ENCODE results near the gene TRPC6.
"Not testable (repeated sequence)": the region's sequence is repeated elsewhere in the genome, so short reads cannot be mapped to it uniquely, and the experiment has no call there.

The TRPC6 gene

GRCh38 chr11:101516546-101516945 lies 67.3 kb downstream of the TRPC6 start:
- DNase-seq, result no peak

- no peak for DNase-seq
These were observed 72.7 kb downstream of the TRPC6 start for GRCh38 chr11:101511065-101511464.

GRCh38 chr11:101510591-101510990 lies 73.2 kb downstream of the TRPC6 start:
- DNase-seq, result no peak

DNA sequence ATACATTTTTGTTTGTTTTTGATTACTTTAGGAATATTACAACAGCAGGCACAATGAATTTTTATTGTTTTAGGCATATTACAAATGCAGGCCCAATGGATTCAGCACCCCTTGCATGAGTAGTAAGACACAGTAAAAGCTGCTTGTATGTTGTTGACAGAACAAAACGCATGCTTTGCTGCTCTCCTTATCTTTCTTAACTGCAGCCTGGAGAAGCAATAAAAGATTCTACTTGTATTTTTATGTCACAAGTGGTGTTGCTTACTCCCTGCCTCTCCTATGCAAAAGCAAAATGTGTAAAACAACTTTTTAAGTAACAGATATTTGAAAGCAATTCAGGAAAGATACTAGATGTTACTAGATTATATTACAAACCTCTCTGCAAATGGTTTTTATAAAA lies 73.9 kb downstream of the TRPC6 start:
- no peak for DNase-seq

- no peak for DNase-seq
These were observed 75.4 kb downstream of the TRPC6 start for GRCh38 chr11:101508370-101508769.

GRCh38 chr11:101498891-101499290 lies 84.9 kb downstream of the TRPC6 start:
- DNase-seq, result no peak

GRCh38 chr11:101497291-101497690 lies 86.5 kb downstream of the TRPC6 start:
- no peak for DNase-seq

- no peak for DNase-seq
These were observed 96.0 kb downstream of the TRPC6 start for GRCh38 chr11:101487775-101488174.

GRCh38 chr11:101482556-101483124 lies 101.2 kb downstream of the TRPC6 start:
- no peak for DNase-seq

DNA sequence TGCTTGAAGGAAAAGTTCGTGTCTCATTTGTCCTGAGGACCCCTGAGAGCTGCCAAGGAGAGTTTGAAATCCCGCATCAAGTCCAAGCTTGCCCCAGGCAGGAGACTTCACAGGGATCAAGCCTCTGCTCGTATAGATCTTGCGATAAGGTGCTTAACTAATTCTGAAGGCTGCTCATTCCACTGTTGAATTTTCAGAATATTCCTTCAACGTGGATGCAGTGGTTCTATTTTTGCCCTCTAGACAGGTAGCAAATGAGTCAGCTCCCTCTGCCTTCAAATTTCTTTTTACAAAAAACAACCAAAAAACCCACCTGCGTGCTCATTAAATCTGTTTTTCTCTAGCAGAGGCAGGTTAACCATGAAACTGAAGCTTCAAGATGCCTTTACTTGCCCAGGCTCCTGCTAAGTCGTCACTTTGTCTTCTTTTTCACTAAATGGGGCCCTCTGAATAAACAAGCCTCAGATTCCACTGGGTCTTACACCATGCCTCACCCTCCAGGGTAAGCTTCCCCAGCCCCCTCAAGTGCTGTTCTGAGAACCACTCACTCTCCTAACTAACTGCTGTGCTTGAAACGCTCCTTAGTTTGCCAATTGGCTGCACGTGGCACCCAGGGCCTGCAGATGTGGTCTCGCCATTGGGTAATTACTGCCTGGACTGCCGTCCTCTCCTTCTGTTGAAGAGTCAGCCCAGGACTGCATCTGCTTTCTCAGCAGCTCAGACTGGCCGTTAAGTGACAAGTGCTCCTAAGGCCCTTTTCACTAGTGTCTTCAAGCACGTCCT lies 105.0 kb downstream of the TRPC6 start:
- no peak for DNase-seq

- no peak for DNase-seq
These were observed 105.9 kb downstream of the TRPC6 start for GRCh38 chr11:101477926-101478325.

GRCh38 chr11:101476191-101476590 lies 107.6 kb downstream of the TRPC6 start:
- DNase-seq, result no peak

DNA sequence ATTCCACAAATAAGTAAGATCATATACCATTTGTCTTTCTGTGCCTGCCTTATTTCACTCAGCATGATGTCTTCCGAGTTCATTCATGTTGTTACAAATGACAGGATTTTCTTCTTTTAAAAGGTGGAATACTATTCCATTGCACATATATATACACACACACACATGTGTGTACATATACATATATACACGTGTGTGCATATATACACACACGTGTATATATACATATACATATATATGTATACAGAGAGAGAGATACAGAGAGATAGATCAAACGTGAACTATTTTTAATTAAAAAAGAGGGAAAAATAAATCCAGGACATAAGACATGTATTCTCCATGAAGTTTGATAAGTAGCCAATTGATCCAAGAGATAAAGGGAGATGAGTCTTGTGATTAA lies 108.1 kb downstream of the TRPC6 start:
- DNase-seq, result no peak

GRCh38 chr11:101474666-101475065 lies 109.1 kb downstream of the TRPC6 start:
- no peak for DNase-seq

- no peak for DNase-seq
These were observed 112.8 kb downstream of the TRPC6 start for GRCh38 chr11:101470881-101471520.

DNA sequence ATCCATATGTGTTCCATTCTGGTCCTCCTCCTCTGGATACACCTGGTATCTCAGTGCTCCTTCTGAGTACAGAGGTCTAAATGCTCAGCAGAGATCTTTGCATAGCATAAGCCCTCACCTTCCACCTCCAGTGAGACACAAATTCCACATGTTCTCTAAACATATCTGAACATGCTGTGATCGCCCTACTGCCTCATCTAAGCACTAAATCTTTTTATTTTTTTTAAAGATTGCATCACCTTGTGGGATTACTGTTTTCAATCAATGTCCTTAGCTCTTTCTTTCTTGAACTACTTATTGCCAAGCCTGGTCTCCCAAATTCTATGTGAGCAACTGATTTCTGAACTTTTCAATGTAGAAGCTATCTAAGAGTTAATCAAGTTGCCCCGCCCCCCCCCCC lies 113.4 kb downstream of the TRPC6 start:
- no peak for DNase-seq

DNA sequence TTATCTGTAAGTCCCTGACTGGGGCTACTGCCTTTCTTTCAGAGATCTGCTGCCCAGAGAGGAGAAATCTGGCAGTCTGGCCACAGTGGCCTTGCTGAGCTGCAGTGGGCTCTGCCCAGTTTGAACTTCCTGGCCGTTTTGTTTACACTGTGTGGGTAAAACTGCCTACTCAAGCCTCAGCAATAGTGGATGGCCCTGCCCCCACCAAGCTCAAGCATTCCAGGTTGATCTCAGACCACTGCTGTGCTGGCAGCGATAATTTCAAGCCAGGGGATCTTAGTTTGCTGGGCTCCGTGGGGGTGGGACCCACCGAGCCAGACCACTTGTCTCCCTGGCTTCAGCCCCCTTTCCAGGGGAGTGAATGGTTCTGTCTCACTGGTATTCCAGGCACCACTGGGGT lies 117.5 kb downstream of the TRPC6 start:
- no peak for DNase-seq

DNA sequence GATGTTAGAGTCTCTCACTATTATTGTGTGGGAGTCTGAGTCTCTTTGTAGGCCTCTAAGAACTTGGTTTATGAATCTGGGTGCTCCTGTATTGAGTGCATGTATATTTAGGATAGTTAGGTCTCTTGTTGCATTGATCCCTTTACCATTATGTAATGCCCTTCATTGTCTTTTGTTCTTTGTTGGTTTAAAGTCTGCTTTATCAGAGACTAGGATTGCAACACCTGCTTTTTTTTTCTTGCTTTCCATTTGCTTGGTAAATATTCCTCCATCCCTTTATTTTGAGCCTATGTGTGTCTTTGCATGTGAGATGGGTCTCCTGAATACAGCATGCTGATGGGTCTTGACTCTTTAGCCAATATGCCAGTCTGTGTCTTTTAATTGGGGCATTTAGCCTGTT lies 119.4 kb downstream of the TRPC6 start:
- DNase-seq, result not testable (repeated sequence)

DNA sequence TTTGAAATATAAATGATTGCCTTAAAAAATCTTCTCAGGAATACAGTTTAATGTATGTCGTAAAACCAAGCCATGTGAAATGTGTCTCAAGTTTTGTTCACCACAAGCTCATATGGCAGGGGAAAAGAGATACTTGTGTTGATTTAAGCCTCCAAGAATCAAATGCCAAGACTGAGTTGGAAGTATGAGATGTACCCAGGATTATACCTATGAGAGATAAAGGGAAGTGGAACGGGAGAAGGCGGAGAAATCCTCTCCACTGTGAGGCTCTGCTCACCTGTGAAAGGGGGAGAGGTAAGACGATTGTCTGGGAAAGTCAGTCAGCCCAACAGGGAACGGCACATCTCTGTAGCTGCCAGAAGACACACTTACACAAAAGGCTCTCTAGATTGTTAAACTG lies 124.8 kb downstream of the TRPC6 start:
- DNase-seq, result no peak

- no peak for DNase-seq
These were observed 125.6 kb downstream of the TRPC6 start for GRCh38 chr11:101458161-101458560.

DNA sequence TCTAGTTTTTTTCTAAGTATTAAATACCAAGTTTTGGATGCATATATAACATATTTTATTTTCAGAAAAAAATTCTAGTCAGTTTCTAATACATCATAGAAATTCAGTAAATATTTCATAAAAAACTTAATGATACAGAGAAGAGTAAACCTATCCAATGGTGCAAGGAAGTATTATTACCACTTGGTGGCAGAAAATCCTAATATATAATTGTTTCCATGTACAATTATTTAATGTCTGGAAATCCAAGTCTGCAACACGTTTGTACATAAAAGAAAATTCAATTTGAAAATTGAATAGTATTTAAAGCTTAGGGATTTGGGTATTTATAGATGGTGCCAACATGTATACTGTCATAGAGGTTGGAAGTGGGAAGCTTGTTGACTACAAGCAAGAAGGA lies 127.0 kb downstream of the TRPC6 start:
- DNase-seq, result no peak

DNA sequence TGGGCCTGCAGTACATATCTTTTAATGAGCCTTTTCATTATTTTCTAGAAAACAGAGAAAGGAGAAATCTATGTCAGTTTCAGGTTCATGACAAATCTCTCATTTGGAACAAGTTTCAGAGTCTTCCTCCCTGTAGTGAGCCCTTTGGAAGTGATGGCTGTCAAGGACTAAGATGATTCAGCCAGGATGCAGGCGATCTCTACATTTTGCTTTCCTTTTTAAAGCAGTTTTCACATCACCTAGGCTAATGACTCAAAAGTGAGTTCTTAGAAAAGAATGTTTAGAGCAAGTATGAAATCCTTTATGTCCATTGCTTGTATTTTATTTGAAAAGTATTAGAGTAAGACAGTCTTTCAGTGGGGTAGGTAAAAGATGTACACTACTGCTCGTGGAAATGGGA lies 130.1 kb downstream of the TRPC6 start:
- DNase-seq, result no peak

DNA sequence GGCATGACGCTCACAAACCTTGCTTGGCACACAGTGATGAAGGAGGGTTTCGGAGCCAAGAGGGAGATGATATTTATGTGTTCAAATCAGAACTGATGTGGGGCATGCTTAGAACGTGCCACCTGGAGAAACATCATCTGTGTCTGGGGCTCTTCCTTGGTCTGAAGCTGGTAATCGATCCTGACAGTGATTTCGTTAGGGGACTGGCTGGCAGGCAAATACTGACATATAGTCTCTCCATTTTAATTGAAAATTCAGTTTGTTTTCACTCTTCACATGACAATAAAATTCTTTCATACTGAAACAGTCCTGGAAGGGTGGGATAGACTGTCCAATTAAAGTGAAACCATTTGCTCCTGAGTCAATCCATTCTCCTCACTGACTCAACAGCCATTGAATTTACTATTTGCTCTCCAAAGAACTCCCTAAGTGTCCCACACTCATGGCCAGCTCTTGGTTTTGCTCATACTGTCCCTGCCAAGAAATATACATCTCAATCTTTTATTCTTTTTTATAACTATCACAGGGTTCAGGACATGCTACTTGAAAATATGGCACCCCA lies 134.8 kb downstream of the TRPC6 start:
- no peak for DNase-seq

GRCh38 chr11:101446726-101447125 lies 137.1 kb downstream of the TRPC6 start:
- no peak for DNase-seq
